Right lobe of liver (tissue), 6 donors: ENCODE results near the gene NUP188. TPM values are rescaled to one million over a fixed set of nuclear protein-coding genes. Genes with fewer than 3 reads are reported as not detected.
"Not testable (repeated sequence)": the region's sequence is repeated elsewhere in the genome, so short reads cannot be mapped to it uniquely, and the experiment has no call there.

Experiments used
- ATAC-seq, 4 donors: fragments of 200-7000 bp; cut with Tn5 transposase; one replicate each; pipeline ENCODE4 v1.9.1; 2020; ENCODE audit warnings: mild to moderate bottlenecking in 4 of 4, moderate library complexity in 4 of 4
- DNase-seq, 3 donors: peaks; one replicate each; pipeline ENCODE4 v3.0.0-alpha.2; 2020
- H3K27ac ChIP-seq, 3 donors: fragments of 200-600 bp; one replicate each; pipeline ENCODE4 v1.8.0; 2022
- H3K27me3 ChIP-seq, 2 donors: fragments of 200-600 bp; one replicate each; pipeline ENCODE4 v1.8.0; 2022
- H3K36me3 ChIP-seq, 4 donors: fragments of 200-600 bp; sonication (generic) in 1 of 4; one replicate each; pipeline versions ENCODE4 v1.5.1 to v1.8.0; 2017 to 2022; ENCODE audit warnings: control low read depth in 1 of 4
- H3K4me1 ChIP-seq, 4 donors: fragments of 200-600 bp; sonication (generic) in 1 of 4; one replicate each; pipeline versions ENCODE4 v1.5.1 to v1.8.0; 2017 to 2022; ENCODE audit warnings: control low read depth in 1 of 4
- H3K4me3 ChIP-seq, 3 donors: fragments of 200-600 bp; one replicate each; pipeline ENCODE4 v1.8.0; 2022
- H3K9me3 ChIP-seq, 4 donors: fragments of 200-600 bp; sonication (generic) in 1 of 4; one replicate each; pipeline versions ENCODE4 v1.5.1 to v1.8.0; 2017 to 2022; ENCODE audit warnings: control low read depth in 1 of 4
- CTCF ChIP-seq, 4 donors: fragments of 200-600 bp in 3 of 4; fragments of 450-650 bp in 1 of 4; IDR thresholded peaks; one replicate each; pipeline versions ENCODE4 v1.5.1 to v1.8.0; 2016 to 2022; ENCODE audit warnings: antibody characterized with exemption in 4 of 4, mild to moderate bottlenecking in 2 of 4
- POLR2A ChIP-seq: fragments of 450-650 bp; IDR thresholded peaks from one replicate; pipeline ENCODE4 v1.6.1; 2017; ENCODE audit warnings: antibody characterized with exemption, mild to moderate bottlenecking
- WGBS: methylation state at CpG from one replicate; pipeline ENCODE4 v1.1.6; 2018; ENCODE audit warnings: low coverage, low lambda C conversion rate; ENCODE audit not compliant: insufficient coverage; ENCODE audit errors: missing lambda C conversion rate; 5-methylcytosine and 5-hydroxymethylcytosine counted together
- intact Hi-C, 2 donors: fragments of 100-400 bp; cut with DNase I; formaldehyde crosslinking; loops; one replicate each; pipeline versions ENCODE4 v1.11.2 to v1.14.1; 2022
- total RNA-seq, 6 experiments: library from RNA; depleted of rRNA in 2 of 6; stranded (reverse); fragments of >200 nt in 2 of 6; fragmentation: NEBNext Ultra II Directional in 3 of 6; extraction: Animal tissue kit (Norgen Biotek cat#: 25700) in 3 of 6; gene quantifications; one replicate each; pipeline versions ENCODE4 v1.1.0 to v1.2.4, GENCODE V29; 2016 to 2023
- donor health status: DM: no; HTN: yes; CAD: no.
- donor health status: DM: no; HTN: no; CAD: no.
- donor health status: DM: no; HTN: no; CAD: no.
- donor health status: DM: no; HTN: yes; CAD: no.
- donor health status: DM: no; HTN: yes; CAD: no.

NUP188 gene
- total RNA-seq, 6 experiments from 2014 or later: 10.5 to 18.7 (median 15.6) TPM

- no peak overlapping the region for H3K4me3 ChIP-seq
- peaks cover 0 to 7% (median 0%) of the 10 kb centered on the region in 4 donors for H3K4me1 ChIP-seq
- TF ChIP-seq CTCF (IDR thresholded peaks at IDR 0.05): no peak
- TF ChIP-seq POLR2A: no peak
- intact Hi-C loops: no loop called here
- peaks cover 0 to 14% (median 0%) of the 10 kb centered on the region in 4 donors for H3K36me3 ChIP-seq
- no peaks in the 10 kb centered on the region for H3K9me3 ChIP-seq
- ATAC-seq (peak; percentile 39 to 59 (median 50)), DNase-seq (no peak)
- WGBS: 42% methylated on average over 3 of the region's 15 CpGs
- H3K27me3 ChIP-seq: no peaks in the 10 kb centered on the region
- no peak overlapping the region for H3K27ac ChIP-seq
Observed at GRCh38 chr9:128940271-128940921, 7.1 kb upstream of the NUP188 start.

GRCh38 chr9:128940946-128941755 is 6.3 kb upstream of the NUP188 start:
- no peak for TF ChIP-seq POLR2A
- no peak for TF ChIP-seq CTCF (IDR thresholded peaks at IDR 0.05)
- Histone ChIP-seq H3K9me3 (no peaks in the 10 kb centered on the region), H3K27me3 (no peaks in the 10 kb centered on the region), H3K27ac (no peak overlapping the region), H3K36me3 (peaks cover 0 to 11% (median 0%) of the 10 kb centered on the region in 4 donors), H3K4me1 (peaks cover 0 to 7% (median 0%) of the 10 kb centered on the region in 4 donors), H3K4me3 (no peak overlapping the region)
- intact Hi-C loops: no loop called here
- DNase-seq (no peak), ATAC-seq (no peak)
- 75% methylated on average over 5 of the region's 12 CpGs for WGBS

GRCh38 chr9:128943832-128944620 is 3.5 kb upstream of the NUP188 start:
- Histone ChIP-seq H3K27ac (no peak overlapping the region), H3K4me3 (no peak overlapping the region), H3K27me3 (no peaks in the 10 kb centered on the region), H3K36me3 (peaks cover 0 to 8% (median 0%) of the 10 kb centered on the region in 4 donors), H3K9me3 (no peaks in the 10 kb centered on the region), H3K4me1 (peaks cover 0 to 24% (median 6%) of the 10 kb centered on the region in 4 donors)
- intact Hi-C loops: no loop called here
- 74% methylated on average over 5 of the region's 7 CpGs for WGBS
- no peak for TF ChIP-seq CTCF (IDR thresholded peaks at IDR 0.05)
- no peak for TF ChIP-seq POLR2A
- ATAC-seq (no peak), DNase-seq (no peak)

GRCh38 chr9:128944966-128945365 is 2.5 kb upstream of the NUP188 start:
- H3K9me3 ChIP-seq, intact Hi-C loops, H3K4me3 ChIP-seq, H3K27me3 ChIP-seq, ATAC-seq, DNase-seq, H3K27ac ChIP-seq: not testable (repeated sequence)
- 90% methylated on average over 3 of the region's 7 CpGs for WGBS
- Histone ChIP-seq H3K36me3 (peaks cover 0 to 11% (median 0%) of the 10 kb centered on the region in 4 donors), H3K4me1 (peaks cover 0 to 25% (median 6%) of the 10 kb centered on the region in 4 donors)
